H1 (cell line): ENCODE data around the gene SCAPER. TPM values are rescaled to one million over a fixed set of nuclear protein-coding genes. Genes with fewer than 3 reads are reported as not detected.

Source experiments
- CTCF ChIA-PET: fragments of 300-600 bp; sonication (Branson Sonifier 250); formaldehyde crosslinking; loops from one replicate; lab custom pipeline; 2021; ENCODE audit not compliant: partially characterized antibody; lab: Charles Lee
- POLR2A ChIA-PET: fragments of 300-600 bp; sonication (Branson Sonifier 250); formaldehyde crosslinking; loops from one replicate; lab custom pipeline; 2021; ENCODE audit warnings: inconsistent platforms; ENCODE audit not compliant: partially characterized antibody; lab: Charles Lee
- DNase-seq, 2 experiments: peaks; one replicate each; pipeline versions ENCODE4 v3.0.0 to v3.0.0-alpha.2; 2010 to 2022; ENCODE audit warnings: low spot score in 2 of 2, low read depth in 1 of 2, mixed read lengths in 1 of 2
- FAIRE-seq: peaks from 2 replicates; lab custom pipeline; 2011; peaks lifted over from hg19 to GRCh38; lab: Jason Lieb, UNC
- H2AFZ ChIP-seq: 2 replicates; pipeline ENCODE4 v1.8.1; 2012; ENCODE audit warnings: low read length, inconsistent platforms
- H2AK5ac ChIP-seq: 2 replicates; pipeline ENCODE4 v1.6.1; 2013; ENCODE audit warnings: low read depth, low read length
- H2BK120ac ChIP-seq: replicated peaks from 2 replicates; pipeline ENCODE3; 2013; ENCODE audit warnings: low read depth, low read length, inconsistent platforms
- H2BK12ac ChIP-seq: 2 replicates; pipeline ENCODE4 v1.6.1; 2013; ENCODE audit warnings: low read depth, low read length
- H2BK15ac ChIP-seq: 2 replicates; pipeline ENCODE4 v1.6.1; 2013; ENCODE audit warnings: low read length
- H2BK20ac ChIP-seq: 2 replicates; pipeline ENCODE4 v1.6.1; 2013; ENCODE audit warnings: low read length
- H2BK5ac ChIP-seq: 2 replicates; pipeline ENCODE4 v1.6.1; 2013; ENCODE audit warnings: low read depth, low read length
- H3K14ac ChIP-seq: 2 replicates; pipeline ENCODE4 v1.6.1; 2013; ENCODE audit warnings: inconsistent platforms; ENCODE audit not compliant: insufficient read length
- H3K18ac ChIP-seq: 2 replicates; pipeline ENCODE4 v1.6.1; 2013; ENCODE audit warnings: low read length; ENCODE audit errors: extremely low read depth
- H3K23ac ChIP-seq: 2 replicates; pipeline ENCODE4 v1.6.1; 2013; ENCODE audit warnings: inconsistent platforms; ENCODE audit not compliant: insufficient read length
- H3K23me2 ChIP-seq: 2 replicates; pipeline ENCODE4 v1.6.1; 2013; ENCODE audit warnings: low read depth, low read length
- H3K27ac ChIP-seq: 2 replicates; pipeline ENCODE4 v1.6.1; 2011; ENCODE audit warnings: low read depth, low read length, inconsistent platforms
- H3K27me3 ChIP-seq, 4 experiments: replicated peaks in 1 of 4; 1 replicate in 1 of 4; 2 replicates in 3 of 4; pipeline versions ENCODE4 v1.6.1 to v1.8.1; 2011 to 2013; ENCODE audit warnings: low read length in 3 of 4, mild to moderate bottlenecking in 3 of 4, inconsistent platforms in 2 of 4, mixed read lengths in 2 of 4, moderate library complexity in 1 of 4; ENCODE audit not compliant: control insufficient read depth in 3 of 4, insufficient read depth in 3 of 4; ENCODE audit errors: extremely low read depth in 1 of 4
- H3K36me3 ChIP-seq, 4 experiments: 2 replicates each; pipeline versions ENCODE4 v1.6.1 to v1.8.1; 2011 to 2013; ENCODE audit warnings: mild to moderate bottlenecking in 4 of 4, low read length in 3 of 4, moderate library complexity in 2 of 4, control low read depth in 1 of 4, inconsistent platforms in 1 of 4; ENCODE audit not compliant: insufficient read depth in 4 of 4, control insufficient read depth in 2 of 4
- H3K4ac ChIP-seq: replicated peaks from 2 replicates; pipeline ENCODE3; 2013; ENCODE audit warnings: low read length, low read depth, mixed read lengths, inconsistent platforms; ENCODE audit not compliant: insufficient read length
- H3K4me1 ChIP-seq, 4 experiments: replicated peaks in 1 of 4; 1 replicate in 1 of 4; 2 replicates in 3 of 4; pipeline versions ENCODE4 v1.6.1 to v1.8.1; 2011 to 2013; ENCODE audit warnings: low read length in 3 of 4, inconsistent platforms in 2 of 4, mixed read lengths in 1 of 4; ENCODE audit not compliant: insufficient read depth in 4 of 4, control insufficient read depth in 3 of 4
- H3K4me2 ChIP-seq, 2 experiments: 2 replicates each; pipeline versions ENCODE4 v1.6.1 to v1.8.1; 2011 to 2013; ENCODE audit warnings: low read depth in 2 of 2, low read length in 2 of 2, control low read depth in 1 of 2, inconsistent platforms in 1 of 2, mild to moderate bottlenecking in 1 of 2; ENCODE audit not compliant: insufficient read depth in 1 of 2
- H3K4me3 ChIP-seq, 4 experiments: fragments of 200-600, 300-600 bp in 1 of 4; sonication (generic), shearing (Covaris generic), sonication (Bioruptor Twin) in 1 of 4; 2 replicates each; pipeline versions ENCODE4 v1.5.1 to v1.8.1; 2011 to 2016; ENCODE audit warnings: low read length in 4 of 4, low read depth in 3 of 4, control low read depth in 2 of 4, inconsistent platforms in 2 of 4, mild to moderate bottlenecking in 2 of 4, mixed read lengths in 1 of 4, moderate library complexity in 1 of 4; ENCODE audit not compliant: insufficient read depth in 2 of 4; ENCODE audit errors: extremely low read depth in 1 of 4
- H3K56ac ChIP-seq: replicated peaks from 2 replicates; pipeline ENCODE3; 2013; ENCODE audit warnings: low read depth, mild to moderate bottlenecking, mixed read lengths, low read length, inconsistent platforms; ENCODE audit not compliant: insufficient read length
- H3K79me1 ChIP-seq: 2 replicates; pipeline ENCODE4 v1.6.1; 2013; ENCODE audit warnings: low read depth, low read length, control low read depth
- H3K79me2 ChIP-seq, 2 experiments: 2 replicates each; pipeline versions ENCODE4 v1.6.1 to v1.8.1; 2012 to 2013; ENCODE audit warnings: low read length in 2 of 2, mild to moderate bottlenecking in 2 of 2, inconsistent platforms in 1 of 2; ENCODE audit not compliant: insufficient read depth in 2 of 2, control insufficient read depth in 1 of 2
- H3K9ac ChIP-seq, 4 experiments: replicated peaks in 1 of 4; 1 replicate in 1 of 4; 2 replicates in 3 of 4; pipeline versions ENCODE4 v1.6.1 to v1.8.1; 2011 to 2013; ENCODE audit warnings: low read depth in 3 of 4, low read length in 3 of 4, control low read depth in 2 of 4, mild to moderate bottlenecking in 2 of 4, moderate library complexity in 2 of 4, inconsistent platforms in 1 of 4; ENCODE audit errors: extremely low read depth in 1 of 4
- H3K9me3 ChIP-seq, 2 experiments: 2 replicates each; pipeline versions ENCODE4 v1.6.1 to v1.8.1; 2012 to 2013; ENCODE audit warnings: mild to moderate bottlenecking in 2 of 2, moderate library complexity in 2 of 2, control low read depth in 1 of 2, inconsistent platforms in 1 of 2, low read depth in 1 of 2, low read length in 1 of 2, mixed read lengths in 1 of 2; ENCODE audit not compliant: insufficient read depth in 2 of 2
- H4K20me1 ChIP-seq, 2 experiments: replicated peaks in 1 of 2; 2 replicates each; pipeline versions ENCODE3 to v1.8.1; 2011 to 2013; ENCODE audit warnings: inconsistent platforms in 2 of 2, low read length in 2 of 2, mild to moderate bottlenecking in 1 of 2; ENCODE audit not compliant: insufficient read depth in 2 of 2, control insufficient read depth in 1 of 2
- H4K5ac ChIP-seq: 2 replicates; pipeline ENCODE4 v1.6.1; 2013; ENCODE audit warnings: low read length, low read depth, mixed read lengths, inconsistent platforms; ENCODE audit not compliant: insufficient read length
- H4K8ac ChIP-seq: 2 replicates; pipeline ENCODE4 v1.8.0; 2013; ENCODE audit warnings: mild to moderate bottlenecking, moderate library complexity, low read length, inconsistent platforms; ENCODE audit not compliant: insufficient read depth; ENCODE audit errors: extremely low read depth
- H4K91ac ChIP-seq: replicated peaks from 2 replicates; pipeline ENCODE3; 2013; ENCODE audit warnings: low read length, mixed read lengths, inconsistent platforms; ENCODE audit not compliant: insufficient read length
- ASH2L ChIP-seq: fragments of 200-600, 300-600 bp; sonication (generic); IDR thresholded peaks from one replicate; pipeline ENCODE4 v1.7.1; 2017; ENCODE audit warnings: low read length
- GTF2F1 ChIP-seq: IDR thresholded peaks from 2 replicates; pipeline ENCODE4 v1.6.1; 2012; ENCODE audit warnings: low read depth, low read length, improper control_type of control experiment, borderline replicate concordance
- HDAC6 ChIP-seq: IDR thresholded peaks from one replicate; pipeline ENCODE4 v1.7.1; 2012; ENCODE audit warnings: low read depth, mild to moderate bottlenecking, inconsistent platforms, low read length, moderate library complexity
- PHF8 ChIP-seq: fragments of 200-600 bp; sonication (generic); conservative IDR thresholded peaks from 2 replicates; pipeline ENCODE4 v1.7.1; 2012; ENCODE audit warnings: low read depth, mild to moderate bottlenecking, inconsistent platforms, low read length, moderate library complexity
- POU5F1 ChIP-seq: IDR thresholded peaks from 2 replicates; pipeline ENCODE4 v1.6.1; 2011; ENCODE audit warnings: low read depth, mild to moderate bottlenecking, low read length, moderate library complexity
- SIX5 ChIP-seq: IDR thresholded peaks from 2 replicates; pipeline ENCODE4 v1.6.1; 2011; ENCODE audit warnings: mild to moderate bottlenecking, low read depth, low read length
- SP2 ChIP-seq: IDR thresholded peaks from 2 replicates; pipeline ENCODE4 v1.6.1; 2012; ENCODE audit warnings: mild to moderate bottlenecking, low read length, inconsistent platforms
- SP4 ChIP-seq: IDR thresholded peaks from 2 replicates; pipeline ENCODE4 v1.6.1; 2012; ENCODE audit warnings: low read length, inconsistent platforms
- SRF ChIP-seq: IDR thresholded peaks from 2 replicates; pipeline ENCODE4 v1.6.1; 2011; ENCODE audit warnings: mild to moderate bottlenecking, low read depth, low read length, moderate library complexity
- SUZ12 ChIP-seq: fragments of 200-600 bp; sonication (generic); IDR thresholded peaks from 2 replicates; pipeline ENCODE4 v1.6.1; 2012; ENCODE audit warnings: mild to moderate bottlenecking, inconsistent platforms, low read length, moderate library complexity, mixed read lengths
- TAF1 ChIP-seq: IDR thresholded peaks from 2 replicates; pipeline ENCODE4 v1.6.1; 2011; ENCODE audit warnings: mild to moderate bottlenecking, low read depth, low read length
- TAF7 ChIP-seq: optimal IDR thresholded peaks from 2 replicates; pipeline ENCODE3; 2011; ENCODE audit warnings: low read depth, mild to moderate bottlenecking, inconsistent platforms, low read length, moderate library complexity, borderline replicate concordance
- ZNF274 ChIP-seq: IDR thresholded peaks from 2 replicates; pipeline ENCODE4 v1.7.0; 2012; ENCODE audit warnings: low read length, borderline replicate concordance; ENCODE audit errors: extremely low read depth
- WGBS, 2 experiments: shearing (Covaris generic) in 1 of 2; methylation state at CpG; one replicate each; pipeline versions ENCODE4 v1.1.6 to v1.1.7; 2013 to 2015; ENCODE audit warnings: low lambda C conversion rate in 2 of 2, mixed read lengths in 2 of 2, inconsistent platforms in 1 of 2, low coverage in 1 of 2, missing lambda C conversion rate in 1 of 2; ENCODE audit not compliant: insufficient replicate concordance in 2 of 2, insufficient coverage in 1 of 2, insufficient read length in 1 of 2; ENCODE audit errors: extremely low coverage in 1 of 2, missing lambda C conversion rate in 1 of 2; 5-methylcytosine and 5-hydroxymethylcytosine counted together
- polyA plus RNA-seq, 7 experiments: library from polyadenylated mRNA; depleted of rRNA in 3 of 7; stranded (reverse) in 5 of 7; unstranded in 2 of 7; fragments of >200 nt in 5 of 7; fragments of 200-250 nt in 2 of 7; gene quantifications; 1 replicate in 5 of 7; 2 replicates in 1 of 7; 4 replicates in 1 of 7; pipeline versions ENCODE4 v1.2.1 to v1.2.3, GENCODE V29; 2011 to 2013; ENCODE audit warnings: missing spikeins in 2 of 7, mixed read lengths in 2 of 7
- total RNA-seq: library from RNA; stranded (reverse); fragmentation: NEBNext Ultra II Directional; extraction: Animal tissue kit (Norgen Biotek cat#: 25700); gene quantifications from 2 replicates; pipeline ENCODE4 v1.2.1, GENCODE V29; 2021
- TF ChIP-seq, protein P1 (sequence below): IDR thresholded peaks from 2 replicates; pipeline ENCODE4 v1.6.1; 2012; ENCODE audit warnings: low read length, inconsistent platforms

SCAPER gene
- total and polyA plus RNA-seq, 2 of the 8 experiments (the other 6 are each of a cell fraction or from before 2014, with no cell fraction given), result 1.6 to 6.8 TPM

DNA sequence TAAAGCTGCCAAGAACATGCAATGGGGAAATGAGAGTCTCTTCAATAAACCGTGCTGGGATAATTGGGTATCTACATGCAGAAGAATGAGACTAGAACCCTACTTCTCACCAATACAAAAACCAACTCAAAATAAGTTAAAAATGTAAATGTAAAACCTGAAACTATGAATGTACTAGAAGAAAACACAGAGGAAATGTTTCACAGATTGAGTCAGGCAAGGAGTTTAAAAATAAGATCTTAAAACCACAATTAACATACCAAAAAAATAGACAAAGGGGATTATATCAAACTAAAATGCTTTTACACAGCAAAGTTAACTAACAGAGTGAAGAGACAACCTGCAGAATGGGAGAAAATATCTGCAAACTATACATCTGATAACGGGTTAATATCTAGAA lies 478.2 kb downstream of the SCAPER start:
- Histone ChIP-seq H3K14ac (no peak overlapping the region), H3K4ac (no peak overlapping the region), H3K4me1 (0 out of 7 replicates have a peak, but pooled peaks cover 0 to 3% (median 0%) of the 10 kb centered on the region in 4 experiments), H3K36me3 (peaks cover 0 to 6% (median 0%) of the 10 kb centered on the region in 4 experiments; a peak in 1 of 8 replicates), H2AK5ac (no peak overlapping the region), H4K20me1 (no peaks in the 10 kb centered on the region), H2BK12ac (no peak overlapping the region), H3K79me1 (no peaks in the 10 kb centered on the region), H2AFZ (no peak overlapping the region), H3K4me3 (no peak overlapping the region), H4K5ac (no peak overlapping the region), H3K79me2 (no peaks in the 10 kb centered on the region), H2BK15ac (no peak overlapping the region), H3K18ac (no peak overlapping the region), H3K4me2 (no peak overlapping the region), H3K27me3 (no peaks in the 10 kb centered on the region), H3K27ac (no peak overlapping the region), H3K23ac (no peak overlapping the region), H3K9ac (no peak overlapping the region), H2BK20ac (no peak overlapping the region), H3K23me2 (no peaks in the 10 kb centered on the region), H4K91ac (no peak overlapping the region), H2BK120ac (no peak overlapping the region), H3K56ac (no peak overlapping the region), H2BK5ac (no peak overlapping the region), H3K9me3 (peaks cover 7 to 15% of the 10 kb centered on the region in 2 experiments), H4K8ac (no peak overlapping the region)
- POLR2A ChIA-PET, result interaction anchor here (0.6 kb wide), 1 partner anchor 91 kb away, joined by 3 read pairs; the partner anchor contains the start of gene ISL2
- CTCF ChIA-PET, result interaction anchor here (1.8 kb wide), 1 partner anchor 20 kb away, joined by 3 read pairs; no protein-coding TSS in a partner anchor
- 88% methylated on average over 2 of the region's 2 CpGs; no CpG with 5 or more reads in 1 of the 2 experiments for WGBS, 2 experiments
- no peak for FAIRE-seq
- DNase-seq, result no peak
- TF ChIP-seq PHF8 (no peak), SP4 (no peak), HDAC6 (no peak), ZNF274 (no peak), SRF (no peak), TAF1 (no peak), GTF2F1 (no peak), SIX5 (no peak), ASH2L (no peak), SUZ12 (no peak), SP2 (no peak), POU5F1 (no peak), TAF7 (no peak)
- TF ChIP-seq, protein P1, sequence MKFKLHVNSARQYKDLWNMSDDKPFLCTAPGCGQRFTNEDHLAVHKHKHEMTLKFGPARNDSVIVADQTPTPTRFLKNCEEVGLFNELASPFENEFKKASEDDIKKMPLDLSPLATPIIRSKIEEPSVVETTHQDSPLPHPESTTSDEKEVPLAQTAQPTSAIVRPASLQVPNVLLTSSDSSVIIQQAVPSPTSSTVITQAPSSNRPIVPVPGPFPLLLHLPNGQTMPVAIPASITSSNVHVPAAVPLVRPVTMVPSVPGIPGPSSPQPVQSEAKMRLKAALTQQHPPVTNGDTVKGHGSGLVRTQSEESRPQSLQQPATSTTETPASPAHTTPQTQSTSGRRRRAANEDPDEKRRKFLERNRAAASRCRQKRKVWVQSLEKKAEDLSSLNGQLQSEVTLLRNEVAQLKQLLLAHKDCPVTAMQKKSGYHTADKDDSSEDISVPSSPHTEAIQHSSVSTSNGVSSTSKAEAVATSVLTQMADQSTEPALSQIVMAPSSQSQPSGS, result no peak
